Liver (tissue), 9 donors: Measurements from ENCODE around the gene STX5. TPM values are rescaled to one million over a fixed set of nuclear protein-coding genes. Genes with fewer than 3 reads are reported as not detected.

Experiments used
- DNase-seq: peaks from one replicate; pipeline ENCODE4 v3.0.0-alpha.2; 2017; ENCODE audit warnings: low spot score
- H3K27ac ChIP-seq, 2 donors: one replicate each; pipeline ENCODE4 v1.7.0; 2013; ENCODE audit warnings: inconsistent platforms in 2 of 2, low read length in 2 of 2, control low read depth in 1 of 2, low read depth in 1 of 2, mild to moderate bottlenecking in 1 of 2
- H3K27me3 ChIP-seq, 4 donors: one replicate each; pipeline versions ENCODE4 v1.6.1 to v1.7.0; 2013; ENCODE audit warnings: low read length in 3 of 4, inconsistent platforms in 1 of 4, mild to moderate bottlenecking in 1 of 4, moderate library complexity in 1 of 4; ENCODE audit not compliant: control insufficient read depth in 4 of 4, insufficient read depth in 4 of 4
- H3K36me3 ChIP-seq, 4 donors: one replicate each; pipeline versions ENCODE4 v1.6.1 to v1.7.0; 2013; ENCODE audit warnings: low read length in 3 of 4, mild to moderate bottlenecking in 3 of 4, low read depth in 1 of 4, moderate library complexity in 1 of 4; ENCODE audit not compliant: control insufficient read depth in 4 of 4, insufficient read depth in 3 of 4
- H3K4me1 ChIP-seq, 4 donors: one replicate each; pipeline versions ENCODE4 v1.6.1 to v1.7.0; 2013; ENCODE audit warnings: low read length in 3 of 4, mild to moderate bottlenecking in 3 of 4, moderate library complexity in 1 of 4; ENCODE audit not compliant: control insufficient read depth in 4 of 4, insufficient read depth in 4 of 4
- H3K4me3 ChIP-seq, 3 donors: one replicate each; pipeline versions ENCODE4 v1.6.1 to v1.7.0; 2013; ENCODE audit warnings: low read length in 3 of 3, control low read depth in 1 of 3, low read depth in 1 of 3, mild to moderate bottlenecking in 1 of 3
- H3K9ac ChIP-seq, 2 donors: one replicate each; pipeline ENCODE4 v1.7.0; 2013; ENCODE audit warnings: low read length in 2 of 2, mild to moderate bottlenecking in 2 of 2, moderate library complexity in 2 of 2, control low read depth in 1 of 2, low read depth in 1 of 2
- H3K9me3 ChIP-seq, 4 donors: one replicate each; pipeline versions ENCODE4 v1.6.1 to v1.7.0; 2013; ENCODE audit warnings: low read length in 3 of 4; ENCODE audit not compliant: control insufficient read depth in 4 of 4
- EGR1 ChIP-seq, 2 donors: IDR thresholded peaks; 2 replicates each; pipeline ENCODE4 v1.6.1; 2016 to 2018; ENCODE audit warnings: antibody characterized with exemption in 2 of 2, low read depth in 2 of 2
- FOXA1 ChIP-seq: IDR thresholded peaks from 2 replicates; pipeline ENCODE4 v1.6.1; 2016; ENCODE audit warnings: antibody characterized with exemption
- FOXA2 ChIP-seq: IDR thresholded peaks from 2 replicates; pipeline ENCODE4 v1.6.1; 2016; ENCODE audit warnings: antibody characterized with exemption
- GABPA ChIP-seq, 2 donors: IDR thresholded peaks in 1 of 2; conservative IDR thresholded peaks in 1 of 2; 2 replicates each; pipeline ENCODE4 v1.6.1; 2016; ENCODE audit warnings: antibody characterized with exemption in 2 of 2, mild to moderate bottlenecking in 1 of 2, moderate library complexity in 1 of 2
- HNF4A ChIP-seq, 2 donors: conservative IDR thresholded peaks; 2 replicates each; pipeline ENCODE4 v1.6.1; 2016; ENCODE audit warnings: antibody characterized with exemption in 2 of 2, mild to moderate bottlenecking in 2 of 2
- JUND ChIP-seq, 2 donors: IDR thresholded peaks; 2 replicates each; pipeline ENCODE4 v1.6.1; 2016; ENCODE audit warnings: antibody characterized with exemption in 2 of 2
- MAX ChIP-seq: IDR thresholded peaks from 2 replicates; pipeline ENCODE4 v1.6.1; 2016; ENCODE audit warnings: antibody characterized with exemption
- NR2F2 ChIP-seq: IDR thresholded peaks from 2 replicates; pipeline ENCODE4 v1.6.1; 2016; ENCODE audit warnings: antibody characterized with exemption
- RAD21 ChIP-seq, 2 donors: IDR thresholded peaks; 2 replicates each; pipeline ENCODE4 v1.6.1; 2016; ENCODE audit warnings: antibody characterized with exemption in 2 of 2, mild to moderate bottlenecking in 2 of 2
- RXRA ChIP-seq, 2 donors: IDR thresholded peaks; 2 replicates each; pipeline ENCODE4 v1.6.1; 2017 to 2018; ENCODE audit warnings: antibody characterized with exemption in 2 of 2, mild to moderate bottlenecking in 1 of 2
- SP1 ChIP-seq: IDR thresholded peaks from 2 replicates; pipeline ENCODE4 v1.6.1; 2018; ENCODE audit warnings: antibody characterized with exemption, mild to moderate bottlenecking
- TAF1 ChIP-seq: conservative IDR thresholded peaks from 2 replicates; pipeline ENCODE4 v1.6.1; 2016; ENCODE audit warnings: antibody characterized with exemption, mild to moderate bottlenecking
- YY1 ChIP-seq: IDR thresholded peaks from 2 replicates; pipeline ENCODE4 v1.6.1; 2016; ENCODE audit warnings: antibody characterized with exemption, mild to moderate bottlenecking
- ZBTB33 ChIP-seq: IDR thresholded peaks from 2 replicates; pipeline ENCODE4 v1.6.1; 2016; ENCODE audit warnings: antibody characterized with exemption
- WGBS: extraction: QIAGEN DNeasy Blood & Tissue Kit; methylation state at CpG from one replicate; pipeline ENCODE4 v1.1.7; 2013; 5-methylcytosine and 5-hydroxymethylcytosine counted together
- polyA plus RNA-seq, 2 donors: library from polyadenylated mRNA; stranded (reverse) in 1 of 2; unstranded in 1 of 2; fragments of 200-250 nt in 1 of 2; fragments of >200 nt in 1 of 2; fragmentation: Nextera tagmentation in 1 of 2; extraction: Ambion mirVana in 1 of 2; gene quantifications; one replicate each; pipeline versions ENCODE4 v1.2.1 to v1.2.3, GENCODE V29; 2013 to 2015
- total RNA-seq, 2 donors: library from RNA; depleted of rRNA; stranded (reverse); fragments of >200 nt; gene quantifications; one replicate each; pipeline ENCODE4 v1.2.3, GENCODE V29; 2014
- TF ChIP-seq, protein P1 (sequence below): IDR thresholded peaks from 2 replicates; pipeline ENCODE4 v1.6.1; 2016; ENCODE audit warnings: antibody characterized with exemption, mild to moderate bottlenecking
- TF ChIP-seq, protein P2 (sequence below): IDR thresholded peaks from 2 replicates; pipeline ENCODE4 v1.6.1; 2016; ENCODE audit warnings: antibody characterized with exemption
- donor health status: healthy.
- donor health status: healthy.
- donor health status: healthy.
- donor health status: healthy.
- donor health status: healthy.

The STX5 gene
- total and polyA plus RNA-seq, 4 donors: 13.6 to 34.1 (median 26.1) TPM

DNA sequence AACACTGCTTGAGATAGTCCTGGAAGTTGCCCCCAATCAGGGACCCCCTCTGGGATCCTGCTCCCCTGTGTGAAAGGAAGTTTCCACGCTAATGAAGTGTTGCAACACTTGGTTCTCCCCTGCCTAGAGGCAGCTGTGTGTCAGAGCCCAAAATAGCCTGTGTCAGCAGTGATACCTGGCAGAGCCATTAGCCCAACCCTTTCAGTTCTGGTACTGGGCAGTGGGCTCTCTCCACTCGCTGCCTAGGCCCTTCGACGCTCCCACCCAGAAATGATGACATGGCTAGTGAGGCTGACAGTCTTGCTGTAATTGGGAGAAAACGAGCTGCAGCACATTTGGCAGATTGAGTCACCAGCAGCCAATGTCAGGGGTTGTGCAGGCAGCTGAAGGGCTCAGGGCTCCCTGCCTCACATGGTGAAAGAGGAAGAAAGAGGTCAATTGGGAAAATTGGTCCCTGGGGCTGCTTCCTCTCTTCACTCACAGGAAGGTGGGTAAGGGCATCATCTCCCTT is 25.2 kb downstream of the STX5 start:
- Histone ChIP-seq H3K27ac (peak overlapping the region; percentile 53 to 58), H3K4me3 (no peak overlapping the region)

GRCh38 chr11:62805961-62806441 is 25.9 kb downstream of the STX5 start:
- H3K36me3 ChIP-seq: peaks cover 6 to 22% (median 14%) of the 10 kb centered on the region in 4 donors
- peaks cover 0 to 27% (median 16%) of the 10 kb centered on the region in 4 donors for H3K4me1 ChIP-seq
- no peak for DNase-seq
- peak overlapping the region; percentile 49 to 76 for H3K9ac ChIP-seq
- H3K4me3 ChIP-seq: peak overlapping the region in 1 of 3 donors; percentile 50
- 46% methylated on average over 12 of the region's 12 CpGs for WGBS
- TF ChIP-seq, protein P1, sequence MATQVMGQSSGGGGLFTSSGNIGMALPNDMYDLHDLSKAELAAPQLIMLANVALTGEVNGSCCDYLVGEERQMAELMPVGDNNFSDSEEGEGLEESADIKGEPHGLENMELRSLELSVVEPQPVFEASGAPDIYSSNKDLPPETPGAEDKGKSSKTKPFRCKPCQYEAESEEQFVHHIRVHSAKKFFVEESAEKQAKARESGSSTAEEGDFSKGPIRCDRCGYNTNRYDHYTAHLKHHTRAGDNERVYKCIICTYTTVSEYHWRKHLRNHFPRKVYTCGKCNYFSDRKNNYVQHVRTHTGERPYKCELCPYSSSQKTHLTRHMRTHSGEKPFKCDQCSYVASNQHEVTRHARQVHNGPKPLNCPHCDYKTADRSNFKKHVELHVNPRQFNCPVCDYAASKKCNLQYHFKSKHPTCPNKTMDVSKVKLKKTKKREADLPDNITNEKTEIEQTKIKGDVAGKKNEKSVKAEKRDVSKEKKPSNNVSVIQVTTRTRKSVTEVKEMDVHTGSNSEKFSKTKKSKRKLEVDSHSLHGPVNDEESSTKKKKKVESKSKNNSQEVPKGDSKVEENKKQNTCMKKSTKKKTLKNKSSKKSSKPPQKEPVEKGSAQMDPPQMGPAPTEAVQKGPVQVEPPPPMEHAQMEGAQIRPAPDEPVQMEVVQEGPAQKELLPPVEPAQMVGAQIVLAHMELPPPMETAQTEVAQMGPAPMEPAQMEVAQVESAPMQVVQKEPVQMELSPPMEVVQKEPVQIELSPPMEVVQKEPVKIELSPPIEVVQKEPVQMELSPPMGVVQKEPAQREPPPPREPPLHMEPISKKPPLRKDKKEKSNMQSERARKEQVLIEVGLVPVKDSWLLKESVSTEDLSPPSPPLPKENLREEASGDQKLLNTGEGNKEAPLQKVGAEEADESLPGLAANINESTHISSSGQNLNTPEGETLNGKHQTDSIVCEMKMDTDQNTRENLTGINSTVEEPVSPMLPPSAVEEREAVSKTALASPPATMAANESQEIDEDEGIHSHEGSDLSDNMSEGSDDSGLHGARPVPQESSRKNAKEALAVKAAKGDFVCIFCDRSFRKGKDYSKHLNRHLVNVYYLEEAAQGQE: no peak
- TF ChIP-seq NR2F2: no peak
- no peak for TF ChIP-seq GABPA (IDR thresholded peaks at IDR 0.05 in 1 of 2, conservative IDR thresholded peaks at IDR 0.05 in 1 of 2)
- TF ChIP-seq RXRA (IDR thresholded peaks at IDR 0.05): no peak
- no peak for TF ChIP-seq ZBTB33
- no peak for TF ChIP-seq FOXA1
- TF ChIP-seq HNF4A (conservative IDR thresholded peaks at IDR 0.05): no peak
- TF ChIP-seq TAF1: no peak
- no peaks in the 10 kb centered on the region for H3K9me3 ChIP-seq
- H3K27ac ChIP-seq: peak overlapping the region; percentile 80 to 90
- no peaks in the 10 kb centered on the region for H3K27me3 ChIP-seq

More for the DNA sequence above, 25.2 kb downstream of the STX5 start:
- DNase-seq: no peak
- peaks cover 0 to 27% (median 16%) of the 10 kb centered on the region in 4 donors for H3K4me1 ChIP-seq
- WGBS: 61% methylated on average over 5 of the region's 5 CpGs
- no peaks in the 10 kb centered on the region for H3K27me3 ChIP-seq
- H3K9me3 ChIP-seq: no peaks in the 10 kb centered on the region
- TF ChIP-seq SP1 (peak; percentile 21), FOXA2 (no peak), NR2F2 (no peak)
- peaks cover 1 to 15% (median 8%) of the 10 kb centered on the region in 4 donors for H3K36me3 ChIP-seq
- peak overlapping the region in 1 of 2 donors; percentile 13 for H3K9ac ChIP-seq

DNA sequence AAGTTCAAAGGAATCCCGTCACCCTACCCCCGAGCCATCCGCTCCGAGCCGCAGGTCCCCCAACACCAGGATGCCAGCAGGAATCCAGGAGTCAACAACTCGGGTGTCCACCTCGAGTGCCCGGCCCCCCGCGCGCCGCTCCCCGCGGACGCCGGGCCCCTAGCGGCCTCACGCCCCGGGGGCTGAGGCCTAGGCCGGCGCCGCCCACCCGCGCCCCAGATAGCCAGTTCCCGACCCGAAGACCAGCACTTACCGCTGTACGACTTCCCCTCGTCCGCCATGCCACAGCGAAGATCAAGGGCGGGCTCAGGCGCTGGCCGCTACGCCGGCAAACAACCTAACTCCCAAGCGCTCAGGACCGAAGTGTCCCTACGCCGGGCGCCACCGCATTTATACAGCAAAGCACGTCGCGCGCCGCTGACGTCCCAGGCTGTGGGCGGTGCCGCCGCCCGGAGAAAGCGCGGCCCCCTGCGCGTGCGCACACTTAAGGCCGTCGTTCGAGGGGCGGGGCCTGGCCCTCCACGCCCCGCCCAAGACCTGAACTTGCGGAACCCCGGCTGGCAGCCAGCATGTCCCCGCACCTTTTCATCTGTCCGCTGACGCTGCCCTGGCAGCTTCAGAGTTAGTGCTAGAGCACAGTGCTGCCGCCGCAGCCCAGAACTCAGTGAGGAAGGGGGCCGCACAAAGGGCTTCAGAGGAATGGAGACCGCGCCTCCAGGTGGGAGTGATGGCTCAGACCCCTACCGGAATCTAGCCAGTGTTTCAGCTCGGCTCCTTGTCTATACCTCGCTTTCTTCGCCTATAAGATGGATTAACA is 26.6 kb downstream of the STX5 start, which contains the start of gene NXF1:
Gene NXF1 (minus strand): TSS at position 365 of the 817 bp plus-strand sequence. CDS start 84 bp downstream, at position 281.
- DNase-seq: peak; percentile 98
- WGBS: under 1% methylated on average over 77 of the region's 77 CpGs
- TF ChIP-seq EGR1 (IDR thresholded peaks at IDR 0.05; ENCODE audit: low read depth in 2 of 2) (peak in 1 of 2 donors; percentile 50), GABPA (IDR thresholded peaks at IDR 0.05 in 1 of 2, conservative IDR thresholded peaks at IDR 0.05 in 1 of 2) (peak in 1 of 2 donors; percentile 67), RAD21 (IDR thresholded peaks at IDR 0.05) (peak in 1 of 2 donors; percentile 14), FOXA1 (peak; percentile 44), YY1 (peak; percentile 83), NR2F2 (no peak), MAX (no peak), FOXA2 (no peak), RXRA (IDR thresholded peaks at IDR 0.05) (peak; percentile 48 to 56), SP1 (peak; percentile 85), ZBTB33 (no peak), JUND (IDR thresholded peaks at IDR 0.05) (peak in 1 of 2 donors; percentile 43), TAF1 (peak; percentile 99)
- TF ChIP-seq, protein P2, sequence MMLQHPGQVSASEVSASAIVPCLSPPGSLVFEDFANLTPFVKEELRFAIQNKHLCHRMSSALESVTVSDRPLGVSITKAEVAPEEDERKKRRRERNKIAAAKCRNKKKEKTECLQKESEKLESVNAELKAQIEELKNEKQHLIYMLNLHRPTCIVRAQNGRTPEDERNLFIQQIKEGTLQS: no peak

More for the DNA sequence above, 26.6 kb downstream of the STX5 start, which contains the start of gene NXF1:
- H3K36me3 ChIP-seq: peaks cover 7 to 29% (median 20%) of the 10 kb centered on the region in 4 donors
- peak within 1 kb of the TSS; percentile 80 to 90 for H3K27ac ChIP-seq
- no peaks in the 10 kb centered on the region for H3K9me3 ChIP-seq
- H3K4me3 ChIP-seq: peak within 1 kb of the TSS; percentile 71 to 95 (median 90)
- H3K4me1 ChIP-seq: peaks cover 0 to 27% (median 16%) of the 10 kb centered on the region in 4 donors
- H3K27me3 ChIP-seq: no peaks in the 10 kb centered on the region
- H3K9ac ChIP-seq: peak within 1 kb of the TSS; percentile 66 to 96
